Kidney (tissue), 14 donors: ENCODE data around the gene RTKN. TPM values are rescaled to one million over a fixed set of nuclear protein-coding genes. Genes with fewer than 3 reads are reported as not detected.

Experiments
- DNase-seq, 5 donors: peaks; one replicate each; pipeline ENCODE4 v3.0.0-alpha.2; 2013 to 2020
- FAIRE-seq: peaks from 2 replicates; lab custom pipeline; 2012; peaks lifted over from hg19 to GRCh38; lab: Jason Lieb, UNC
- H3K27ac ChIP-seq, 2 donors: one replicate each; pipeline ENCODE4 v1.7.0; 2013; ENCODE audit warnings: low read depth in 2 of 2, low read length in 2 of 2, inconsistent platforms in 1 of 2
- H3K27me3 ChIP-seq: one replicate; pipeline ENCODE4 v1.7.1; 2013; ENCODE audit warnings: low read length, inconsistent platforms; ENCODE audit not compliant: control insufficient read depth, insufficient read depth
- H3K36me3 ChIP-seq, 3 donors: one replicate each; pipeline versions ENCODE4 v1.7.0 to v1.7.1; 2013; ENCODE audit warnings: low read length in 3 of 3, control low read depth in 1 of 3, inconsistent platforms in 1 of 3; ENCODE audit not compliant: insufficient read depth in 3 of 3, control insufficient read depth in 2 of 3
- H3K4me1 ChIP-seq, 3 donors: one replicate each; pipeline versions ENCODE4 v1.7.0 to v1.7.1; 2013; ENCODE audit warnings: low read length in 3 of 3, inconsistent platforms in 1 of 3, low read depth in 1 of 3; ENCODE audit not compliant: control insufficient read depth in 2 of 3, insufficient read depth in 2 of 3
- H3K4me3 ChIP-seq, 3 donors: one replicate each; pipeline versions ENCODE4 v1.7.0 to v1.8.1; 2013; ENCODE audit warnings: low read length in 3 of 3, control low read depth in 1 of 3, inconsistent platforms in 1 of 3
- H3K9ac ChIP-seq, 3 donors: one replicate each; pipeline versions ENCODE4 v1.7.0 to v1.7.1; 2013; ENCODE audit warnings: low read length in 3 of 3, control low read depth in 1 of 3, inconsistent platforms in 1 of 3
- H3K9me3 ChIP-seq, 3 donors: one replicate each; pipeline versions ENCODE4 v1.7.0 to v1.7.1; 2013; ENCODE audit warnings: low read length in 3 of 3, control low read depth in 1 of 3, inconsistent platforms in 1 of 3; ENCODE audit not compliant: control insufficient read depth in 2 of 3, insufficient read depth in 1 of 3
- CTCF ChIP-seq: IDR thresholded peaks from 3 replicates; pipeline ENCODE4 v1.5.1; 2012; ENCODE audit warnings: mild to moderate bottlenecking, moderate library complexity, borderline replicate concordance; ENCODE audit not compliant: insufficient read depth; ENCODE audit errors: extremely low read depth
- intact Hi-C: fragments of 100-400 bp; cut with DNase I; formaldehyde crosslinking; loops from one replicate; pipeline ENCODE4 v1.11.1; 2022
- polyA plus RNA-seq: library from polyadenylated mRNA; stranded (reverse); fragments of 350-450 nt; fragmentation: Illumina TruSeq; extraction: RNeasy Lipid Tissue Mini Kit (QIAGEN cat#74804); gene quantifications from one replicate; pipeline ENCODE4 v1.2.3, GENCODE V29; 2014; ENCODE audit warnings: low read depth, low replicate concordance; ENCODE audit not compliant: insufficient read depth
- total RNA-seq: library from RNA; stranded (reverse); fragmentation: NEBNext Ultra II Directional; extraction: Animal tissue kit (Norgen Biotek cat#: 25700); gene quantifications from one replicate; pipeline ENCODE4 v1.2.1, GENCODE V29; 2021
- donor health status: control.
- donor health status: control.
- donor health status: control.
- donor health status: control.
- donor health status: control.
- donor health status: DM: yes; HTN: yes; CAD: no.
- donor health status: Normal renal cell carcinoma (clear cell type).

RTKN gene
- total and polyA plus RNA-seq, 2 donors from 2014 or later = 76.4 to 95.6 TPM

GRCh38 chr2:74387346-74387745, 54.4 kb downstream of the RTKN start:
- intact Hi-C loops = no loop called here
- Histone ChIP-seq H3K27ac (no peak overlapping the region), H3K36me3 (no peaks in the 10 kb centered on the region), H3K9ac (no peak overlapping the region), H3K9me3 (no peaks in the 10 kb centered on the region), H3K4me3 (no peak overlapping the region), H3K4me1 (peaks cover 8 to 13% (median 9%) of the 10 kb centered on the region in 3 donors), H3K27me3 (no peaks in the 10 kb centered on the region)
- TF ChIP-seq CTCF = no peak
- DNase-seq (no peak), FAIRE-seq (no peak)

GRCh38 chr2:74385396-74385795, 56.3 kb downstream of the RTKN start:
- no peak for TF ChIP-seq CTCF
- DNase-seq = peak in 1 of 5 donors; percentile 12
- Histone ChIP-seq H3K9ac (no peak overlapping the region), H3K36me3 (no peaks in the 10 kb centered on the region), H3K9me3 (no peaks in the 10 kb centered on the region), H3K27ac (no peak overlapping the region), H3K4me1 (peaks cover 6 to 11% (median 7%) of the 10 kb centered on the region in 3 donors), H3K4me3 (no peak overlapping the region), H3K27me3 (no peaks in the 10 kb centered on the region)
- intact Hi-C loops = no loop called here
- FAIRE-seq = no peak

GRCh38 chr2:74384051-74384450, 57.7 kb downstream of the RTKN start:
- H3K4me1 ChIP-seq = peaks cover 0 to 12% (median 3%) of the 10 kb centered on the region in 3 donors
- H3K27ac ChIP-seq = no peak overlapping the region

More at GRCh38 chr2:74384051-74384450, 57.7 kb downstream of the RTKN start:
- H3K9me3 ChIP-seq = no peaks in the 10 kb centered on the region
- no peak for FAIRE-seq
- no peak for TF ChIP-seq CTCF
- no peak overlapping the region for H3K9ac ChIP-seq
- H3K27me3 ChIP-seq = no peaks in the 10 kb centered on the region
- intact Hi-C loops = no loop called here
- H3K4me3 ChIP-seq = no peak overlapping the region
- no peaks in the 10 kb centered on the region for H3K36me3 ChIP-seq
- no peak for DNase-seq
